22Rv1 (cell line): Measurements from ENCODE around the gene SPTBN2.

Source experiments
- ZFX ChIP-seq: fragments of 450-650 bp; IDR thresholded peaks from 2 replicates; pipeline ENCODE4 v1.6.1; 2017; ENCODE audit warnings: antibody characterized with exemption, borderline replicate concordance
- TF ChIP-seq, protein P1 (sequence below): fragments of 450-650 bp; IDR thresholded peaks from 2 replicates; pipeline ENCODE4 v1.5.1; 2017; ENCODE audit warnings: mild to moderate bottlenecking

DNA sequence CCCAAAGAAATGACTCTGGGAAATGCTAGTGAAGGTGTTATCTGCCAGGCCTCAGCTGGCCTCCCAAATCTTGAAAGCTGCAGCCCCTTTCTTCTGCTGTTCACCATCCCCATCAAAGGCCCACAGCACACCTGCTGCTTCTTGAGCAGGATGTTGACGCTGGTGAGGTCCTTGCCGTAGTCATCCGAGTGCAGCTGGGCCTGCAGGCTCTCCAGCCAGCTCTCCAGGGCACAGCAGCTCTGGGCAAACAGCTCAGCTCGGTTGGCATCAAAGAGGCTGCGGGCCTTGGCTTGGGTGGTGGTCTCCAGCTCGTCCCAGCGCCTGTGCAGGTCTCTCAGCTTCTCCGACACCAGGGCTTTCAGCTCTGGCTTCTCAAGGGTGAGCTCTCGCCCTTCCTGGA, 32.9 kb downstream of the SPTBN2 start:
- TF ChIP-seq, protein P1, sequence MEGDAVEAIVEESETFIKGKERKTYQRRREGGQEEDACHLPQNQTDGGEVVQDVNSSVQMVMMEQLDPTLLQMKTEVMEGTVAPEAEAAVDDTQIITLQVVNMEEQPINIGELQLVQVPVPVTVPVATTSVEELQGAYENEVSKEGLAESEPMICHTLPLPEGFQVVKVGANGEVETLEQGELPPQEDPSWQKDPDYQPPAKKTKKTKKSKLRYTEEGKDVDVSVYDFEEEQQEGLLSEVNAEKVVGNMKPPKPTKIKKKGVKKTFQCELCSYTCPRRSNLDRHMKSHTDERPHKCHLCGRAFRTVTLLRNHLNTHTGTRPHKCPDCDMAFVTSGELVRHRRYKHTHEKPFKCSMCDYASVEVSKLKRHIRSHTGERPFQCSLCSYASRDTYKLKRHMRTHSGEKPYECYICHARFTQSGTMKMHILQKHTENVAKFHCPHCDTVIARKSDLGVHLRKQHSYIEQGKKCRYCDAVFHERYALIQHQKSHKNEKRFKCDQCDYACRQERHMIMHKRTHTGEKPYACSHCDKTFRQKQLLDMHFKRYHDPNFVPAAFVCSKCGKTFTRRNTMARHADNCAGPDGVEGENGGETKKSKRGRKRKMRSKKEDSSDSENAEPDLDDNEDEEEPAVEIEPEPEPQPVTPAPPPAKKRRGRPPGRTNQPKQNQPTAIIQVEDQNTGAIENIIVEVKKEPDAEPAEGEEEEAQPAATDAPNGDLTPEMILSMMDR = no peak
- TF ChIP-seq ZFX = no peak
